ENCODE results near the gene WDR86. TPM values are rescaled to one million over a fixed set of nuclear protein-coding genes. Genes with fewer than 3 reads are reported as not detected.

WDR86 gene
- total and polyA plus RNA-seq, 2 of the 8 experiments (the other 6 are each of a cell fraction or from before 2014, with no cell fraction given) = 12.7 to 15.8 TPM

DNA sequence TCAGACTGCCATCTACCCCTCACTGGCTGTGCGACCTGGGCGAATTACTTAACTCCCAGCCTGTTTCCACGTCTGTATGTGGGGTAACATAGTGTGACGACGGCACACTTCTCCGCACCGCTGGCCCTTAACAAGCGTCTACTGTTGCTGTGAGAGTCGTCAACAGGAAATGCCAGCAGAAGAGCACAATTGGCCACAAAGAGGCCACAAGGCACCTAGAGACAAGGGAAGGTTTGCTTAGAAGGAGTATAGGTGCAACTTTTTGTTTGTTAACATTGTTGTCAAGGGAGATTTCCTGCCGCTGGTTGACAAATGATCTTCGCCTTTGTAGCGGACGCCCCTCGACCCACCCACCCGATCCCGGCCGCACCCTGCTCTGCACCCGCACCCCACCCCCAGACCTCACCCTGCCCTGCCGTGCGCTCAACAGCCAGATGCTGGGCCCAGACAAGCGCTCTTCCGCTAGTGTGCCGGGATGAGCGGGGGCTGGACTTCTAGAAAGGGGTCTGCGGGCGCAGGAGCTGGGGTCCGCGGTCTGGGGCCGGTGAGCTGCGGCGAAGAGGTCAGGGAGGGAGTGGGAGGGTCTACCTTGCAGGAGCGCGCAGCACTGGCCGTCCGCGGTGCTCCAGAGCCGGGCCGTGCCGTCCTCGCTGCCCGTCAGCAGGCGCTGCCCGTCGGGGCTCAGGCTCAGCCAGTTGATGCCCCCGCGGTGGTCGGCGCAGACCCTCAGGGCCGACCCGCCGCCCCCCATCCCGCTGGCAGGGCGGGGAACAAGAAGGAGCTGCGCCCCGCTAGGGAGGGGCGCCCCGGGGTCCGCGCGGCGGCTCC is 785 bp downstream of the WDR86 start (continued):
- TF ChIP-seq CHD7 (IDR thresholded peaks at IDR 0.05; ENCODE audit: insufficient replicate concordance, low read length) = no peak
- TF ChIP-seq EGR1 (IDR thresholded peaks at IDR 0.05; ENCODE audit: borderline replicate concordance, low read depth, low read length) = no peak
- TF ChIP-seq EZH2 (IDR thresholded peaks at IDR 0.05; ENCODE audit: low read depth, low read length, severe bottlenecking) = peak; percentile 56
- no peak for TF ChIP-seq CBX5 (IDR thresholded peaks at IDR 0.05; ENCODE audit: low read depth, low read length)
- TF ChIP-seq RFX5 (IDR thresholded peaks at IDR 0.05; ENCODE audit: borderline replicate concordance, low read depth, low read length) = no peak
- TF ChIP-seq, protein P1, sequence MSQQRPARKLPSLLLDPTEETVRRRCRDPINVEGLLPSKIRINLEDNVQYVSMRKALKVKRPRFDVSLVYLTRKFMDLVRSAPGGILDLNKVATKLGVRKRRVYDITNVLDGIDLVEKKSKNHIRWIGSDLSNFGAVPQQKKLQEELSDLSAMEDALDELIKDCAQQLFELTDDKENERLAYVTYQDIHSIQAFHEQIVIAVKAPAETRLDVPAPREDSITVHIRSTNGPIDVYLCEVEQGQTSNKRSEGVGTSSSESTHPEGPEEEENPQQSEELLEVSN (IDR thresholded peaks at IDR 0.05) = no peak
- no peak for TF ChIP-seq POU5F1 (IDR thresholded peaks at IDR 0.05; ENCODE audit: low read depth, low read length)
- TF ChIP-seq KDM5A (IDR thresholded peaks at IDR 0.05; ENCODE audit: low read length) = no peak
- TF ChIP-seq MAFK (IDR thresholded peaks at IDR 0.05; ENCODE audit: low read depth, low read length) = no peak
- no peak for TF ChIP-seq YY1 (IDR thresholded peaks at IDR 0.05; ENCODE audit: low read depth, low read length)
